Measurements from ENCODE around the gene NOTCH3. TPM values are rescaled to one million over a fixed set of nuclear protein-coding genes. Genes with fewer than 3 reads are reported as not detected.

Gene NOTCH3
- total RNA-seq, 1 experiment from 2014 or later, result 153 TPM

DNA sequence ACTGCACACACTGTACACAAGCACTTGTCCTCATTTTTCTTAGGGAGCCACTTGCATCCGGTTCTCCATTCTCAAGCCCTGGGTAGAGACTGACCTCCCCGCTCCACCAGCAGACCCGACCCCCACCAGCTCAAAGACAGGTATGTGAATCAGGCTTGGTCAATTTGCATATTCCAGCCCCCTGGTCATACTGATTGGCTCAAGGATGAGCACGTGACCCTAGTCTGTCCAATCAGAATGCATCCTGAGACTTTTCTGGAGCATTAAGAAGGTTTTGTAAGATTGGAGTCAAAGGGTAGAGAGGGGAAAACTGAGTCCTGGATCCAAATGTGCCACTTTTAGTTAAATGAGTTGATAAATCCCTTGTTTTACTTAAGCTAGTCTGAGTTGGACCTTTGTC, 34.1 kb downstream of the NOTCH3 start:
- TF ChIP-seq, protein P1, sequence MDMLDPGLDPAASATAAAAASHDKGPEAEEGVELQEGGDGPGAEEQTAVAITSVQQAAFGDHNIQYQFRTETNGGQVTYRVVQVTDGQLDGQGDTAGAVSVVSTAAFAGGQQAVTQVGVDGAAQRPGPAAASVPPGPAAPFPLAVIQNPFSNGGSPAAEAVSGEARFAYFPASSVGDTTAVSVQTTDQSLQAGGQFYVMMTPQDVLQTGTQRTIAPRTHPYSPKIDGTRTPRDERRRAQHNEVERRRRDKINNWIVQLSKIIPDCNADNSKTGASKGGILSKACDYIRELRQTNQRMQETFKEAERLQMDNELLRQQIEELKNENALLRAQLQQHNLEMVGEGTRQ (CRISPR knock-in tag; IDR thresholded peaks at IDR 0.05), result peak; percentile 65
- TF ChIP-seq CREB1 (CRISPR knock-in tag; IDR thresholded peaks at IDR 0.05), result no peak
- no peak for TF ChIP-seq GABPB1 (CRISPR knock-in tag; IDR thresholded peaks at IDR 0.05)
- H3K4me1 Mint-ChIP-seq, result no peaks in the 10 kb centered on the region
- ATAC-seq, result no peak
- no peak for DNase-seq (ENCODE audit: low spot score)
- POLR2A ChIA-PET, result no interaction called here
- CTCF ChIA-PET, result interaction anchor here (1.0 to 2.3 kb wide), 2 partner anchors 11 to 65 kb away, joined by 3 to 8 read pairs; no protein-coding TSS in a partner anchor
- no peak overlapping the region for H3K27ac Mint-ChIP-seq
- peaks cover 76% of the 10 kb centered on the region for H3K36me3 Mint-ChIP-seq
- H3K9me3 Mint-ChIP-seq, result peaks cover 18% of the 10 kb centered on the region
- no peak overlapping the region for H3K4me3 Mint-ChIP-seq
- no peaks in the 10 kb centered on the region for H3K27me3 Mint-ChIP-seq (ENCODE audit: low read depth)

- DNase-seq (ENCODE audit: low spot score) (peak; percentile 43), ATAC-seq (peak; percentile 50)
- POLR2A ChIA-PET, result interaction anchor here (1.4 kb wide), 1 partner anchor 70 kb away, joined by 4 read pairs; no protein-coding TSS in a partner anchor
- Mint-ChIP-seq H3K9me3 (peaks cover 29% of the 10 kb centered on the region), H3K27me3 (ENCODE audit: low read depth) (no peaks in the 10 kb centered on the region), H3K27ac (no peak overlapping the region; the same call in 1 of the 2 replicates), H3K4me3 (no peak overlapping the region), H3K36me3 (peaks cover 68% of the 10 kb centered on the region), H3K4me1 (no peaks in the 10 kb centered on the region)
- CTCF ChIA-PET, result interaction anchor here (0.5 to 2.4 kb wide), 19 partner anchors 9 to 394 kb away, joined by 3 to 17 read pairs (median 5); partner anchors contain the start of gene EPHX3
- TF ChIP-seq SP1 (CRISPR knock-in tag; conservative IDR thresholded peaks at IDR 0.05) (no peak), NFATC4 (CRISPR knock-in tag; IDR thresholded peaks at IDR 0.05) (no peak), ZNF423 (CRISPR knock-in tag; IDR thresholded peaks at IDR 0.05) (no peak), OVOL2 (CRISPR knock-in tag; IDR thresholded peaks at IDR 0.05; ENCODE audit: borderline replicate concordance) (no peak), HMGA2 (CRISPR knock-in tag; IDR thresholded peaks at IDR 0.05) (no peak), SMAD3 (CRISPR knock-in tag; IDR thresholded peaks at IDR 0.05; ENCODE audit: borderline replicate concordance) (no peak), ELF4 (CRISPR knock-in tag; IDR thresholded peaks at IDR 0.05; ENCODE audit: low read depth) (no peak), ZMAT4 (CRISPR knock-in tag; IDR thresholded peaks at IDR 0.05) (no peak), ATF6 (CRISPR knock-in tag; IDR thresholded peaks at IDR 0.05) (no peak), GABPB1 (CRISPR knock-in tag; IDR thresholded peaks at IDR 0.05) (no peak), MYBL2 (CRISPR knock-in tag; IDR thresholded peaks at IDR 0.05) (no peak), STAT6 (CRISPR knock-in tag; conservative IDR thresholded peaks at IDR 0.05; ENCODE audit: low read depth) (no peak), TEAD1 (CRISPR knock-in tag; IDR thresholded peaks at IDR 0.05) (no peak), AFF4 (CRISPR knock-in tag; IDR thresholded peaks at IDR 0.05; ENCODE audit: borderline replicate concordance) (no peak), IRF1 (CRISPR knock-in tag; IDR thresholded peaks at IDR 0.05) (no peak)
- TF ChIP-seq, protein P2, sequence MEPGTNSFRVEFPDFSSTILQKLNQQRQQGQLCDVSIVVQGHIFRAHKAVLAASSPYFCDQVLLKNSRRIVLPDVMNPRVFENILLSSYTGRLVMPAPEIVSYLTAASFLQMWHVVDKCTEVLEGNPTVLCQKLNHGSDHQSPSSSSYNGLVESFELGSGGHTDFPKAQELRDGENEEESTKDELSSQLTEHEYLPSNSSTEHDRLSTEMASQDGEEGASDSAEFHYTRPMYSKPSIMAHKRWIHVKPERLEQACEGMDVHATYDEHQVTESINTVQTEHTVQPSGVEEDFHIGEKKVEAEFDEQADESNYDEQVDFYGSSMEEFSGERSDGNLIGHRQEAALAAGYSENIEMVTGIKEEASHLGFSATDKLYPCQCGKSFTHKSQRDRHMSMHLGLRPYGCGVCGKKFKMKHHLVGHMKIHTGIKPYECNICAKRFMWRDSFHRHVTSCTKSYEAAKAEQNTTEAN (CRISPR knock-in tag; IDR thresholded peaks at IDR 0.05), result no peak
- TF ChIP-seq, protein P3, sequence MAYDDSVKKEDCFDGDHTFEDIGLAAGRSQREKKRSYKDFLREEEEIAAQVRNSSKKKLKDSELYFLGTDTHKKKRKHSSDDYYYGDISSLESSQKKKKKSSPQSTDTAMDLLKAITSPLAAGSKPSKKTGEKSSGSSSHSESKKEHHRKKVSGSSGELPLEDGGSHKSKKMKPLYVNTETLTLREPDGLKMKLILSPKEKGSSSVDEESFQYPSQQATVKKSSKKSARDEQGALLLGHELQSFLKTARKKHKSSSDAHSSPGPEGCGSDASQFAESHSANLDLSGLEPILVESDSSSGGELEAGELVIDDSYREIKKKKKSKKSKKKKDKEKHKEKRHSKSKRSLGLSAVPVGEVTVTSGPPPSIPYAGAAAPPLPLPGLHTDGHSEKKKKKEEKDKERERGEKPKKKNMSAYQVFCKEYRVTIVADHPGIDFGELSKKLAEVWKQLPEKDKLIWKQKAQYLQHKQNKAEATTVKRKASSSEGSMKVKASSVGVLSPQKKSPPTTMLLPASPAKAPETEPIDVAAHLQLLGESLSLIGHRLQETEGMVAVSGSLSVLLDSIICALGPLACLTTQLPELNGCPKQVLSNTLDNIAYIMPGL (CRISPR knock-in tag; IDR thresholded peaks at IDR 0.05), result no peak
Observed at GRCh38 chr19:15161028-15161984, 39.5 kb downstream of the NOTCH3 start.

All from WTC11 (cell line).